HG03520 (cell line): ENCODE measurements around the gene VPS37C.
"Not testable (repeated sequence)": the region's sequence is repeated elsewhere in the genome, so short reads cannot be mapped to it uniquely, and the experiment has no call there.

Experiments
- ATAC-seq: cut with Tn5 transposase; IDR thresholded peaks from one replicate; pipeline ENCODE4 v1.9.1; 2021; ENCODE audit warnings: mild to moderate bottlenecking, moderate library complexity; ENCODE audit not compliant: unreplicated experiment

VPS37C gene

GRCh38 chr11:61102667-61103571 is 58.3 kb downstream of the VPS37C start:
- no peak for ATAC-seq

GRCh38 chr11:61098778-61099177 is 62.4 kb downstream of the VPS37C start:
- no peak for ATAC-seq

GRCh38 chr11:61098261-61098660 is 63.0 kb downstream of the VPS37C start:
- not testable (repeated sequence) for ATAC-seq

GRCh38 chr11:61095021-61095420 is 66.2 kb downstream of the VPS37C start:
- ATAC-seq, result no peak

- not testable (repeated sequence) for ATAC-seq
These were observed 67.1 kb downstream of the VPS37C start for GRCh38 chr11:61094167-61094566.

- no peak for ATAC-seq
These were observed 68.1 kb downstream of the VPS37C start for GRCh38 chr11:61092908-61093763.

- ATAC-seq, result peak; percentile 63
These were observed 68.9 kb downstream of the VPS37C start for GRCh38 chr11:61092280-61092766.

GRCh38 chr11:61091373-61092279 is 69.6 kb downstream of the VPS37C start:
- peak; percentile 12 for ATAC-seq

- ATAC-seq, result no peak
These were observed 70.2 kb downstream of the VPS37C start for GRCh38 chr11:61090982-61091372.

- no peak for ATAC-seq
These were observed 70.7 kb downstream of the VPS37C start for GRCh38 chr11:61090521-61090920.

GRCh38 chr11:61089806-61090491 is 71.3 kb downstream of the VPS37C start:
- ATAC-seq, result no peak

- ATAC-seq, result no peak
These were observed 73.7 kb downstream of the VPS37C start for GRCh38 chr11:61087426-61088119.

- no peak for ATAC-seq
These were observed 77.6 kb downstream of the VPS37C start for GRCh38 chr11:61083601-61084147.

GRCh38 chr11:61082931-61083531 is 78.2 kb downstream of the VPS37C start:
- no peak for ATAC-seq

- no peak for ATAC-seq
These were observed 79.0 kb downstream of the VPS37C start for GRCh38 chr11:61082062-61082870.

GRCh38 chr11:61080986-61081590 is 80.1 kb downstream of the VPS37C start:
- ATAC-seq, result no peak

GRCh38 chr11:61080526-61080925 is 80.7 kb downstream of the VPS37C start:
- no peak for ATAC-seq
